NCI-H1092 (cell line): ENCODE data around the gene FILIP1.
"Not testable (repeated sequence)": the region's sequence is repeated elsewhere in the genome, so short reads cannot be mapped to it uniquely, and the experiment has no call there.

Experiments used
- DNase-seq: peaks from one replicate; lab custom pipeline; 2025; lab: John Stamatoyannopoulos, UW

FILIP1 gene

DNA sequence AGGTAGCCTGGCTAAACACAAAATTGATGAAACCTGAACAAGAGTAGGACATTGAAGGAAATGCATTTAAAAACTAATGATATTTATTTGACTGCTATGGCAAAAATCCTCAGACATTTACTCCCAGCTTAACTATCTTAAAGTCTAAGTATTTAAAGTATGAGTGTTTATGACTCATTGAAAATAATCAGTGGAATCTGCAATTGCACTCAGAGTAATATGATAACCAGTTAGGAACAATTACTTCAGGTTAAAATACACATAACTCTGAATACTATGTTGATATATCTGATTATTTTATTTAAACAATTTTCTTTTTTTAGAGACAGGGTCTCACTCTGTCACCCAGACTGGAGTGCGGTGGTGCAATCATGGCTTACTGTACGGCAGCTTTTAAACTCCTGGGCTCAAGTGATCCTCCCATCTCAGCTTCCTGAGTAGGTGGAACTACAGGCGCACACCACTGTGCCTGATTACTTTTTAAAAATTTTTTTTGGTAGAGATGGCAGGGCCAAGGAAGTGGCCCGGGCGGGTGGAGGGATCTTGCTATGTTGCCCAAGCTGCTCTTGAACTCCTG lies 43.9 kb downstream of the FILIP1 start:
- DNase-seq = no peak

DNA sequence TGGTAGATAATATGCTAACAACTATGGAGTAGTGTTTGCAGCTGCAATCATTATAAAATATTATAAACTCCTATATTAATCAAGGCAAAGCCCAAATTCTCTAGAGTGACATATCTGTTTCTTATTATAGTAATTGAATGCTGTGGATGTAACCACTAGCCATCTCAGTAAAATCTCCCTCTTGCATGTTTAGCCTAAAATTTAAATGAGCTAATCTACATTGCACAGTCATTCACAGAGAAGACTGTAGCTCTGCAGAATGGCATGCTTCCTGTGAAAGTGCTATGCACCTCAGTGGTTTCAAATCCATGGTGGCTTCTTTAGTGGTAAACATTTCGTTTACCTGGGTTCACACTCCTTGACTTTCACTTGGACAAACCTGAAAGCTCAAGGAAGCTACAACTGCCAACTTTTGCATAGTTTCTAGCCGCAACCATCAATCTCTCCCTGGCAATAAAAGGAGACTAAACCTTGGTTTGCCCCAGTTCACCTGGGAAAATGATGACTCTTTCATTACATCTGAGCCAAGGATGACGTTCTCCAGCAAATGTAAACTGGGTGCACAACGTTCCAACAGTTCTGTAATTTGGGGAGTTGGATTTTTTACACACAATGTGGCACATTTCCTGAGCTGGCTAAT lies 47.2 kb downstream of the FILIP1 start:
- DNase-seq = no peak

DNA sequence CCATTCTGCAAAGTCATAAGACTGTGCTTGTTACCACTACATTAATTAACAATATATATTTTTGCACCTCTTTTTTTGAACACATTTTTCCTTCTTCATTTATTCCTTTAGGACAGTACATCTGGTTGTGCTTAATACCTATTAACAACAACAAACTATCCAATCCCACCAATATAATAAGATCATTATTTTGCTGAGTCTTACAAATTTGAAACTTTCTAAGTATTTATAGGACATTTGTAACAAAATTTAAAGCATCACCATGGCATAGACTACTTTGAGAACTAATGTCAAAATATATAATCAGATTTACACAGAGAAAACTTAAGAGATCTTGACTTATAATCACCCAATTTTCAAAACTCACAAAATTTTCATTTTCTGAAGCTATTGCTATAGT lies 47.9 kb downstream of the FILIP1 start:
- no peak for DNase-seq

DNA sequence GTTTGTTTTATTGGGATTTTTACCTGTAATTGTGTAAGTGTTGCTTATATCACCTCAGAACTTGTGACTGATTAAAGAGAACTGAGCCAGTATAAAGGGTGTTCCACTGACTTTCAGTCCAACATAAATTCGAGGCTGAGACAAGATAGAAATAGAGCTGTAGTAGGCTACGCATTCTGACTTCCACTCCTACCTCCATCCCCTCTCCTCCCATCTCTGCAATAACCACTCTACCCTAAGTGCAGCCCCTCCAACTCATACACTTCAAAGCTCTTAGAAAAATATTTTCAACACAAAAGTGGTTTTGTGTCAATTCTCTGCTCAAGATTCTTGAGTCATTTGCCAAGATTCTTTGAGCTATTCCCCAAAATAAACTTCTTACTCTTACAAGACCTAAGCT lies 48.7 kb downstream of the FILIP1 start:
- no peak for DNase-seq

DNA sequence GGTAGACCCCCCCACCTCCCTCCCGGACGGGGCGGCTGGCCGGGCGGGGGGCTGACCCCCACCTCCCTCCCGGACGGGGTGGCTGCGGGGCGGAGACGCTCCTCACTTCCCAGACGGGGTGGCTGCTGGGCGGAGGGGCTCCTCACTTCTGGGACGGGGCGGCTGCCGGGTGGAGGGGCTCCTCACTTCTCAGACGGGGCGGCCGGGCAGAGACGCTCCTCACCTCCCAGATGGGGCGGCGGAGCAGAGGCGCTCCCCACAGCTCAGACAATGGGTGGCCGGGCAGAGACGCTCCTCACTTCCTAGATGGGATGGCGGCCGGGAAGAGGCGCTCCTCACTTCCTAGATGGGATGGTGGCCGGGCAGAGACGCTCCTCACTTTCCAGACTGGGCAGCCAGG lies 51.7 kb downstream of the FILIP1 start:
- not testable (repeated sequence) for DNase-seq

DNA sequence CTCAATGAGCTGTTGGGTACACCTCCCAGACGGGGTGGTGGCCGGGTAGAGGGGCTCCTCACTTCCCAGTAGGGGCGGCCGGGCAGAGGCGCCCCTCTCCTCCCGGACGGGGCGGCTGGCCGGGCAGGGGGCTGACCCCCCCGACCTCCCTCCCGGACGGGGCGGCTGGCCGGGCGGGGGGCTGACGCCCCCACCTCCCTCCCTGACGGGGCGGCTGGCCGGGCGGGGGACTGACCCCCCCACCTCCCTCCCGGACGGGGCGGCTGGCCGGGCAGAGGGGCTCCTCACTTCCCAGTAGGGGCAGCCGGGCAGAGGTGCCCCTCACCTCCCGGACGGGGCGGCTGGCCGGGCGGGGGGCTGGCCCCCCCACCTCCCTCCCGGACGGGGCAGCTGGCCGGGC lies 52.1 kb downstream of the FILIP1 start:
- DNase-seq = not testable (repeated sequence)

DNA sequence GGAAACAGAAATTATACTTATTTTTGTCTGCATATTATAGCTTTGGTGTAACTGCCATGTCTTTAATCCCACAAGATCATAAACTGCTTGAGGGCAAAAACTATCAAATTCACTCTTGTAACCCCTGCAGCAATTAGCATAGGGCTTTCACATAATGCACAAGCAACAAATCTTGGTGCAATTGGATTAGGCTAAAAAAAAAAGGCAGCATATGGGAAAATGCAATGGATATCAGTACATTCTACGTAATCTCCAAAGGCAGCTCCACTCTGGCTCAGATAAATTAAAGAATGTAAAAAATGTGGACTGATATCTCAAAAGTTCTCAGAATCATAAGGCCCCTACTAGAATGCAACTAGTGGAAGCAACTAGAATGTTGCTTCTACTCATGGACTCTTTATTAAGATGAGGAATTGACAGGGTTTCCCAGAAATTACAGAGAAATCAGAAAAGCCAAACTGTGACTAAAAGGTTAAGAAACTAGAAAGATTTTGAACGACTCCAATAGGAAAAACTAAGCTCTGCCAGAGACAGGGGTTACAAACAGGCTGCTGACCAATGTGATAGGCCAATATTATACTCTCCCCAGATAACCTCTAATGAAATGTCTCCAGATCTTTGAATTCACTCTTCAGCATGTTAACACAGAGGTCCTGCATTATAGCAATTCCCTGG lies 55.0 kb downstream of the FILIP1 start:
- DNase-seq = no peak

DNA sequence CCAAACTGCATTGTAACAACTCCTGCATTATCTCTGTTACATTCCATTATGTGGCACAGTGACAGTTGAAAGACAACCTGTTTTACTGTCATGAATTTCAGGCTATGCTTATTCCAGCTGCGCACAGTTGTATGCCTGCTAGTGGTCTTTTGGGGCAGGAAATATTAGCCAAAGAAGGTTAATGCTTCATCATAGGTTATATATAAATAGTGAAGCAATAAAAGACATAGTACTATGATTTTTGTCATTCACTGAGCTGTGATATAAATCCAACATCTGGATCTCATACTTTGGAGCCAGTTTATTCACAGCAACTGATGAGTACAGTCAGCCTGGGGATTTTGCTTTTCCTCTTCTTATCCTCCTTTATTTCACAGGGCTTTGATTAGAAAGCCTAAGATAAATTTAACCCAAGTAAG lies 55.6 kb downstream of the FILIP1 start:
- DNase-seq = no peak

DNA sequence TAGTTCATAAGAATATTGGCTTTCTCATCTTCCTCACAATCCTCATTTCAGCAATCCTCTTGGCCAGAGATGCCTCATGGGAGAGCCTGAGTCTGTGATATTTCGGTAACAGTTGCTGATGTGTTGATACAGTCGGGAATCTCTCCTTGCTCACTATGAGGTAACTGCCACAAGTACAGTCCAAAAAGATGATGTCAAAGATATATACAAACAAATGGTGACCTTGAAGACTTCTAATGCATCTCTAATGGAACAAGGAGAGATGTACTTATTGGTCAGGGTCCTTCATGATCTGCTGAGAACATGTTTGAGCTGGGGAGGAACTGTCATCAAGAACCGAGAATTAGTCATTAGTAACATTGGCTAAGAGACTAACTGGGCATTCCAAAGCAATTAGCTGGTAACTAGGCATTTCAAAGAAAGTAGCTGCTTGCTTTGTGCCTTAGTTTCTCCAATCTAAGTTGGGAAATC lies 56.1 kb downstream of the FILIP1 start:
- DNase-seq = no peak

DNA sequence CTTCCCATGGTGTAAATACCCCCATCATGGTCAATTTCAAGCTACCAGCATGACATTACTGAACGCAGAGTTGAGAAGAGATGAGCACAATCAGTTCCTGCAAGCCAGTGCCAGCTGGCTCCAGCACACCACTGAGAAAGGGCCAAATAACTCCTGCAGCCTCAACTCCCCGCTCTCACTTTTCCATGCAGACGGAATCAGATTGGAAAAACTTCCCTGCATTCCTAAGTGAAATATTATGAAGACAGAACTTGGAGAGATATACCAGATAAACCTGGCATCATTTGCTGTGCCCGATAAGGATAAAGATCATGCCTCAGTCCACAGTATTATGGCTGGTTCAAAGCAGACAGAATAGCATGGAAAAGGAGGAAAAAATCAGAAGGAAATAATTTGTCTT lies 56.7 kb downstream of the FILIP1 start:
- no peak for DNase-seq

DNA sequence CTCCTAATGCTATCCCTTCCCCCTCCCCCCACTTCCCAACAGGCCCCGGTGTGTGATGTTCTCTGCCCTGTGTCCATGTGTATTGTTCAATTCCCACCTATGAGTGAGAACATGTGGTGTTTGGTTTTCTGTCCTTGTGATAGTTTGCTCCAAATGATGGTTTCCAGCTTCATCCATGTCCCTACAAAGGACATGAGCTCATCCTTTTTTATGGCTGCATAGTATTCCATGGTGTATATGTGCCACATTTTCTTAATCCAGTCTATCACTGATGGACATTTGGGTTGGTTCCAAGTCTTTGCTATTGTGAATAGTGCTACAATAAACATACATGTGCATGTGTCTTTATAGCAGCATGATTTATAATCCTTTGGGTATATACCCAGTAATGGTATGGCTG lies 60.8 kb downstream of the FILIP1 start:
- not testable (repeated sequence) for DNase-seq

DNA sequence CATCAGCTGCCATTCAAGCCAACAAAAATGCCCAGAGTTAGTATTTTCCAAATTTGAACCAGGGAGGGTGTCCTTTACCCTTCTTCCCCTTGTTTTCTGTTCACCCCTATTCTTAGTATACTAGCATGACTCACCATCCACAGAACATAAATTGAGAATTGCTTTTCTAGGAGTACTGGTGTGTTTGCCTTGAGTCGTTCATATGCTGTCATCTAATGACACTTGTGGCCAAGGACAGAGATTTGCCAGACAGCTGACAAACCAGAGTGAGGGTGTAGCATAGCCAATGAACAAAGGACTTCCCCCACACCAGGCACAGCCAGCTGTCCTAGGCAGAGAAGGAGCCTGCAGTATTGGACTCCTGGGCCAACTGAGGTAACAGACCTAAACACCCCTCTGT lies 62.2 kb downstream of the FILIP1 start:
- peak; percentile 3 for DNase-seq

DNA sequence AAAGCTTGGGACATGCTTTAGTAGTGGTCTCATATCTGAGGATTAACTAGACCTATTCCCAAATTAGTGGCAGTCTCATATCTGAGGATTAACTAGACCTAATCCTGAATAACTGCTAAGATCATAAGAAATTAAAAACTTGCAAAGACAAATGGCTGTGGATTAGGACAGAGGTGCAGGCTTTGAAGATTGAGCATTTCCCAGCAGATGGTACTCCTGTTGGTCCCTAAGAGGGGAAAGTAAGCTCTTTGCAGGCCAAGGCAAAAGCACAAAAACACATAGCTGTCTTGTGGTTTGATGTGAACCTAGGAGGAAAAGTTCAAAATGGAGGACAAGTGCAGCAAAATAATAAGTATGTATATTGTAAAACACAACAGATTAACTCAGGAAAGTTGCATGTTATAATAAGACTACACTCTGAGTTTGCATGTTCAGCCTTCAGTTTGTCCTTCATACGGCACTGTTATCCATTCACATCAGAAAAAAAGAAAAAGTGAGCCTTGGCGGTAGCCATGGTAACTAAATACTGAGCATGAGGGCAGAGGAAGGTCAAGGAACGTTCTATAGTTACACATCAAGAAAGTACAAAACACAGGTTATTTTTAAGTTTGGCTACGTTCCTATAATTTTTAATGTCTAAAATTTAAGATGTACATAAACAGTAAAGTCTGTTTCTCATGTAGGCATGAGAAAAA lies 62.8 kb downstream of the FILIP1 start:
- DNase-seq = no peak

DNA sequence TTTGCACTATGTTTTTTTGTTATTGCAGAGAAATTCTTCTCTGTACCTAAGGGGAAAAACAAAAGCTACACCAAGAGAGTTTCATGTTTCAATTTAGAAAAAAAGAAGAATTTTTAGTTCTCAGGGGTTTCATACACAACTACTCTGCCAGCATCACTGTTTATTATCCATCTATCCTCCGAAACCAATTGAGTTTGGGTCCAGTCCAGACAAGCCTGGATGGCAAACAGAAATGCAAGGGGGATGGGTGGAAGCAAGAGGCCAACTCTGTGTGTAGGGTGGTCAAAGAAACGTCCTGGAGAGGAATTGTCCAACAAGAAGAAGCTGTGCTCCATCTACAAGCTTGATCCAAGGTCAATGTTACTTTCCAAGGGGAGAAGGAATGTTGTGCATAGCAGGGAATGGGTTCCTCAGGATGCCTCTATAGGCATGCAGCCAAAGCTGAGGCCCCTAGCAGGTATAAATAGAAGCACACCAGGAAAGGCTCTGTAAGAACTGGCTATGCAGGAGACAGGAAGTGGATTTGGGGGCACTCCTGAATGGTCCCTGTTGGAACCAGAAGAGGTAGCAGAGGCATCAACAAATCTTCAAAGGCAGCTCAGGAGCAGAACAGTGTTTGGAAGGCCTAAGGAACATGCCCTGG lies 64.4 kb downstream of the FILIP1 start:
- no peak for DNase-seq

DNA sequence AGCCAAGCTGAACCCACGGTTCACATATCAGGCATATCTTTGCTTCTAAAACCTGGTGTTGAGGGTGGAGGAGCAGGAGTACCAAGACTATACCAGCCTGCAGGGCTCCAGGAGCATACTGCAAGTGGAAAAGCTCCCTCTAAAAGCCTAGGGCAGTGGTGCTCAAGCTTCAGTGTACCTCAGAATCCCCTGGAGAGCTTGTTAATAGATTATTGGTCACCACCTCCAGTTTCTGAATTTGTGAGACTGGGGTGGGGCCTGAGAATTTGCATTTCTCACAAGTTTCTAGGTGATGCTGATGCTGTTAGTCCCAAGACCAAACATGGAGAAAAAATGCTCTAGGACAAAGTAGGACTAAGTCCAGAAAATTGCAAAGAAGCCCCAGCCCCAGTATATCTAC lies 65.4 kb downstream of the FILIP1 start:
- DNase-seq = no peak

DNA sequence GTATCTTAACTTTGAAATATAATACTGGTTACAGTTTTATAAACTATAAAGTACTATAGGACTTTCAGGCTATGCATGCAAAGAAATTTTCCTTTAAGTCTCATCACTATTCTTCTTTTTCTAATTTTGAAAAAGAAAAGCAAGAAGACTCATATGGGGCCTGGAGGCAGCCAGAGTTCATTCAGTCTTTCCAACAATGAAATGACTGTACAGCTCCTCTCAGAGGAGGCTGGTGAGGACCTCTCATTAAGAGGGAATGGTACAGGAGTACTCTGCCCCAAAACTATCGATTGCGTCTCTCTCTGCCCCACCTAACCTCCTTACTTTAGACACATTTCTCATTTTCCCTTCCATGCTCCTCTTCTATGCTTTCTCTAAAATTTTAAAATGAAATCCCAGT lies 66.3 kb downstream of the FILIP1 start:
- no peak for DNase-seq

DNA sequence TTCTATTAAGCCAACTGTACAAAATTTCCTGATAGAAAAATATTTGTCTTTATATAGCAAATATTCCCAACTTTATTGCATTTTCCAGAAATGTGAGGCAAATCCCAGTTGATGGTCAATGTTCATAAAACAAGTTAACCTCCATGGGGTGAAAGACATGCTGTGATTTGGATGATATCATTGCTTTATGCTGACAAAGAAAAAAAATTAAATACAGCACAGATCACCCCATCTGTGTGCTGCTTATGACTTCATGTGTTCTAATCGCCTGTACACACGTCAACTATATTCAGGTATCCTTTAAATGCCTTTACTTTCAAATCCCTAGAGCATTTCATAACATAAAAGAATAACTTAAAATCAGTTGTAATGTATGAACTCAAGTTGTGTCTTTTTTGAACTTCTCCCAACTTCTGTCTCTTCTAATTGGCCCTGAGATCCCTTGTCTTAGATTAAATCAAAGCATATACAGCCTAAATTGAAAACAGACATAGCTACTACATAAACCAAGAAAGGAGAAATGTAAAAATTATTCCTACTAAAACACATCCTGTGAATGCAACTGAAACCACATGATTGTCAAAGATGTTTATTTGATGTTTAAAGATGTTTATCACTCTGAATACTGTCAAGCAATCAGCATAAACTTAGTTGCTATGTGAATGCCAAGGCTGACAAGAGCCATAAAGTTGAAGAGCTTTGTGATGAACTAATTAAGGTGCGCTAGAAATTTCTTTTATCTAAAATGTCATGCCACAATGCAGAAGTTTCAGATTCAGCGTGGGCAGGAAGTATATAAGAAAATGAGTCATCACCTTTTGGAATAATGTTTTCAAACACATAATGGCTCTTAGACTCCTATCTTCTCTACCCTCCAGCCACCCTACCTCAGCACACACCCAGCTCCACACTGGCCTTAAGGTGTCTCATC lies 68.7 kb downstream of the FILIP1 start:
- no peak for DNase-seq

DNA sequence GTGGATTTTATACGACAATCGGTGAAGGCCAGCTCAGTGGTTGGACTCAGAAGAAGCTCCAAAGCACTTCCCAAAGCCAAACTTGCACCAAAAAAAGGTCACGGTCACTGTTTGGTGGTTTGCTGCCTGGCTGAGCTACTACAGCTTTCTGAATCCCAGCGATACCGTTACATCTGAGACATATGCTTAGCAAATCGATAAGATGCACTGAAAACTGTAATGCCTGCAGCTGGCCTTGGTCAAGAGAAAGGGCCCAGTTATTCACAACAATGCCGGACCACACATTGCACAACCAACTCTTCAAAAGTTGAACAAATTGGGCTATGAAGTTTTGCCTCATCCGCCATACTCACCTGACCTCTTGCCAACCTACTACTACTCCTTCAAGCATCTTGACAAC lies 70.2 kb downstream of the FILIP1 start:
- DNase-seq = no peak

DNA sequence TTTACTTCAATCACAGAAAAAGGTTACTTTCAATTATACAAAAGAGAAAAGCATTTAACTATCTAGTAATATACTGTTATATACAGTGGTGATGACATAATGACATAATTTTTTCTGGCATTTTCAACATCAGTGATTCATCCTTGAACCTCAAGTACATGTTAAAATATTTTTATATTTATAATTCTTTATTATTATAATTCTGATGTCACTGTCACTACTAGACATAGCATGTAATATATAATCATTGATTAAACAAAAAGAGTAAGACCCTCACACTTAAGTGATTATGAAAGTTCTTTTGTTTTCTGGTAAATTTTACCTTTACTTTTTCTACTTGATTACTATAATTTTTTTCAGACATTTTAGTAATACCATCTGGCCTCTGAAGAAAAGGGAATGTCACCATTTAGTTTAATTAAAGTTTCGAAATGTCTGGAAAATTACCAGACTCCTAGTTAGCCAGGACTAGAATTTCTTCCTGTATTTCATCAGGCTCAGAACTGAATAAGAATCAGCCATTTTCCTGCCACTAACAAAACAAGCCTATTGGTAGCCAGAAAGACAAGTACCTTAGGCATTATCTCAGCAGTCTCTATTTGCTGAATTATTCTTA lies 71.5 kb downstream of the FILIP1 start:
- DNase-seq = no peak

DNA sequence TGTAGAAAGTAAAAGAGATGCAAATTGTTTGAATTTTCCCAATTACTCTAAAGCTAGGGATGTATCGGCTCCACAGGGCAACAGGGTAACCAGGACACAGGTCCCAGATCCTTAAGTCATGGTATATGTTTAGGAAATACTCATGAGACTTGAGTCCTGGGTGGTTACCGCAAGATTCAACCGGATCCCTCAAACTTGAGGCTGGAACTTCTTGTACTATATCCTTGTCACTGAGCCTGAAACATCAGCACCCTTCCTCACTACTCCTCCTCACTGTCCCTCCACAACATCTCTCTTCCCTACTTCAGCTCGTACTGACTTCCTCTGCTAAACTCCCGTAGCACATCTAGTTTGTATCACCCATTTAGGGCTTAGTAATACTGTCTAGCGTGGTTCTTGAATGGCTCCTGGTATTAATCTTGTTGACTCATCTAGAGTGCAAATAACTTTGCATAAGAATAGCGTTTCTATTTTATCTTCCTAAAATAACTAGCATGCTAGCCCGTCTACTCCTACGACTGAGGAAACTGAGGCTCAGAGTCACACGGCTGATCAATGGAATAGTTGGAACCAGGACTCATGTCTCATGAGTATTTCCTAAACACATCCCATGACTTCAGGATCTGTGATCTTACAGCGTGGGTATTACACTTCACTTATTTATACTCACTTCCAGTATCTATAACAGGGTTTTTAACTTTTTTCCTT lies 72.1 kb downstream of the FILIP1 start:
- no peak for DNase-seq
